Measurements from ENCODE around the gene ANKRD6. TPM values are rescaled to one million over a fixed set of nuclear protein-coding genes. Genes with fewer than 3 reads are reported as not detected.

Gene ANKRD6
- total RNA-seq, 4 donors from 2014 or later, result 2.7 to 9.4 (median 6.6) TPM

DNA sequence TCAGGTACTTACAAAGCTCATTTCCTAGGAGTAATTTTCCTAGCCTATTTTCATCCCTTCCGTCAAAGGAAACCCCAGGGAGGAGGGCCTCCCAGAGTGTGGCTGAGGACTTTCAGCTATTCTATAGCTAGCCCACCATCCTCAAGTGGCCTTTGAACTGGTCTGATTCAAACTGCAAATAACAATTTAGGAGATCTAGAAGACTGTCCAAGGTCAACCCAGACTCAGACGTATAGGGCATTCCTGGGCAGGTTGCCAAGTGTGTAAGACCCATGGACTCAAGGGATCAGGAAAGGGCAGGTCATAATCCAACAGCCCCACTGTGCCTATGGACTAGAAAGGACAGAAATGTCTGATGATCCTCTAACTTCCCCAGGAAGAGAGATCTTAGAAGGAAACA, 18.7 kb upstream of the ANKRD6 start:
- 0 to 4% methylated on average over 1 to 2 of the region's 2 CpGs for WGBS, 2 donors (ENCODE audit: low coverage in 1 of 2)
- peaks cover 8 to 25% (median 18%) of the 10 kb centered on the region in 4 donors for H3K4me1 ChIP-seq
- H3K27me3 ChIP-seq, result peaks cover 52% of the 10 kb centered on the region
- H3K36me3 ChIP-seq, result no peaks in the 10 kb centered on the region
- H3K4me3 ChIP-seq, result no peak overlapping the region
- TF ChIP-seq EP300 (IDR thresholded peaks at IDR 0.05; ENCODE audit: low read depth) (no peak), POLR2A (IDR thresholded peaks at IDR 0.05) (no peak), CTCF (IDR thresholded peaks at IDR 0.05) (no peak), POLR2AphosphoS5 (IDR thresholded peaks at IDR 0.05) (no peak)
- DNase-seq, result no peak
- no peak overlapping the region for H3K27ac ChIP-seq
- intact Hi-C loops (cut with DNase I; ENCODE audit: low total_unique reads) (no loop called here), in situ Hi-C loops (cut with MboI; ENCODE audit: low pct_ligation_motif_present in 1 of 4, low pct_unique_long_range_greater_than_20kb in 1 of 4, low sequenced_read_pairs in 3 of 4) (no loop called here)
- no peaks in the 10 kb centered on the region for H3K9me3 ChIP-seq

DNA sequence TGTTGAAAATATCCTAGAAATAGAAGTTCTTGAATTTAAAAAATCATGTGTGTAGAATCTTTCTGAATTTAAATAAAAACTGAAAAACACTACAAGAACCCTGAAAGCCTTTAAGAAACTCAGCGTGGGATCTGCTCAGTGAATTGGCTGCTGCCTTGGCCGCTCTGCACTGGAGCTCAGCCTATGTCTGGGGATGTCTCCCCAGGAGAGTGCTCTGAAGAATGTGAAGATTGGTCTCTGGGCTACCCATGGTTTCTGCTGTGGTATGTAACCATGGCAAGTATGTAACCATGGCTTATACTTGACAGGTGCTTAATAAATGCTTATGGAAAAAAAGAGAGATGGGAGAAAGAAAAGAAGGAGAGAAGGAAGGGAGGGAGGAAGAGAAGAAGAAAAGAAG, 17.8 kb upstream of the ANKRD6 start:
- in situ Hi-C loops (cut with MboI; ENCODE audit: low pct_ligation_motif_present in 1 of 4, low pct_unique_long_range_greater_than_20kb in 1 of 4, low sequenced_read_pairs in 3 of 4) (no loop called here), intact Hi-C loops (cut with DNase I; ENCODE audit: low total_unique reads) (no loop called here)
- Histone ChIP-seq H3K4me1 (peaks cover 8 to 25% (median 18%) of the 10 kb centered on the region in 4 donors), H3K27ac (no peak overlapping the region), H3K27me3 (peaks cover 47% of the 10 kb centered on the region), H3K9me3 (no peaks in the 10 kb centered on the region), H3K4me3 (no peak overlapping the region), H3K36me3 (no peaks in the 10 kb centered on the region)
- 96 to 100% methylated on average over 2 of the region's 2 CpGs for WGBS, 2 donors (ENCODE audit: low coverage in 1 of 2)
- no peak for DNase-seq
- no peak for TF ChIP-seq POLR2A (IDR thresholded peaks at IDR 0.05)
- TF ChIP-seq CTCF (IDR thresholded peaks at IDR 0.05), result no peak
- no peak for TF ChIP-seq EP300 (IDR thresholded peaks at IDR 0.05; ENCODE audit: low read depth)
- no peak for TF ChIP-seq POLR2AphosphoS5 (IDR thresholded peaks at IDR 0.05)

- intact Hi-C loops (cut with DNase I; ENCODE audit: low total_unique reads), result no loop called here
- 71 to 96% methylated on average over 1 of the region's 1 CpG for WGBS, 2 donors (ENCODE audit: low coverage in 1 of 2)
- H3K27me3 ChIP-seq, result peaks cover 30% of the 10 kb centered on the region
- in situ Hi-C loops (cut with MboI; ENCODE audit: low pct_ligation_motif_present in 1 of 4, low pct_unique_long_range_greater_than_20kb in 1 of 4, low sequenced_read_pairs in 3 of 4), result no loop called here
- H3K4me1 ChIP-seq, result peaks cover 8 to 13% (median 10%) of the 10 kb centered on the region in 4 donors
- H3K27ac ChIP-seq, result no peak overlapping the region
- H3K4me3 ChIP-seq, result no peak overlapping the region
- no peaks in the 10 kb centered on the region for H3K9me3 ChIP-seq
- H3K36me3 ChIP-seq, result no peaks in the 10 kb centered on the region
- DNase-seq, result no peak
- no peak for TF ChIP-seq CTCF (IDR thresholded peaks at IDR 0.05)
- TF ChIP-seq EP300 (IDR thresholded peaks at IDR 0.05; ENCODE audit: low read depth), result no peak
- no peak for TF ChIP-seq POLR2AphosphoS5 (IDR thresholded peaks at IDR 0.05)
- TF ChIP-seq POLR2A (IDR thresholded peaks at IDR 0.05), result no peak
Observed at GRCh38 chr6:89416796-89417195, 16.2 kb upstream of the ANKRD6 start.

DNA sequence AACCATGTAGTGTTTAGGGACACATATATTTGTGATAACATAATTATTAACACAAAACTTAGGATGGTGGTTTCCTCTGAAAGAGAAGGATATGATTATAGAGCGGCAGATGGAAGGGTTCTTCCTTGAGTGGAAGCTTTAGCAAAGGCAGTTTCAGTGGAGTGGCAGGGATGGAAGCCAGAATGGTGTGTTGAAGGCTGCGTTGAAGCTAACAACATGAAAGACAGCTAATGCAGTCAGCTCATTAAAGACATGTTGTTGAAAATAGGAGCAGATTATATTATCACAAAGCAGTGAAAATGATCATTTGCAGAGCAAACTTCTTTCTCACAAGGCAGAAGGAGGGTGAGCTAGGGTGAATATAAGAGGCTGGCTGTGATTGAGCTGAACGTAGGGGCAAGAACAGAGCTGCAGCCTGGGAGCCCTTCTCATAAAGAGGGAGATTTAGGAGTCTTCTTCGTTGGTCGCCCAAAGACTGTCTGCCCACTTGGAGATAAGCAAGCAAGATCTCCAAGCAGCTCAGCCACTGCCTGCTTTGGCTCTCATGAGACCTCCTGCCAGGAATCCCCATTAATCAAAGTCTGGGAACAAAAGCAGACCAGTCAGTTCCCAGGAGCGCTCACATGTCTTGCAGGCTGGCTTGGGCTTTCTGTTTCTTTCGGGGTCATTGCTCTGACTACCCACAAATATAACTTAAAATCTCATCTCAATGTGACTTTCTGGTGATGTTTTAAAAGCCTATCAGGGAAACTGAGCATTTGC, 2.6 kb upstream of the ANKRD6 start:
- Histone ChIP-seq H3K4me1 (peaks cover 4 to 14% (median 6%) of the 10 kb centered on the region in 4 donors), H3K27ac (no peak overlapping the region), H3K27me3 (peaks cover 6% of the 10 kb centered on the region), H3K4me3 (no peak overlapping the region), H3K36me3 (no peaks in the 10 kb centered on the region), H3K9me3 (no peaks in the 10 kb centered on the region)
- in situ Hi-C loops (cut with MboI; ENCODE audit: low pct_ligation_motif_present in 1 of 4, low pct_unique_long_range_greater_than_20kb in 1 of 4, low sequenced_read_pairs in 3 of 4) (loop anchor here (5.0 to 25.0 kb wide), 5 partner anchors 174 to 1057 kb away; no protein-coding TSS in a partner anchor), intact Hi-C loops (cut with DNase I; ENCODE audit: low total_unique reads) (no loop called here)
- TF ChIP-seq CTCF (IDR thresholded peaks at IDR 0.05) (no peak), POLR2A (IDR thresholded peaks at IDR 0.05) (no peak), EP300 (IDR thresholded peaks at IDR 0.05; ENCODE audit: low read depth) (no peak), POLR2AphosphoS5 (IDR thresholded peaks at IDR 0.05) (no peak)
- no peak for DNase-seq
- WGBS, 2 donors (ENCODE audit: low coverage in 1 of 2), result 57 to 63% methylated on average over 2 to 7 of the region's 7 CpGs
